UCSD-AML1 (cell line): ENCODE results near the gene FYCO1.
"Not testable (repeated sequence)": the region's sequence is repeated elsewhere in the genome, so short reads cannot be mapped to it uniquely, and the experiment has no call there.

Experiments used
- DNase-seq: peaks from one replicate; lab custom pipeline; 2025; ENCODE audit not compliant: unreplicated experiment; lab: John Stamatoyannopoulos, UW

The FYCO1 gene

GRCh38 chr3:46010519-46011113 lies 15.0 kb upstream of the FYCO1 start:
- no peak for DNase-seq

DNA sequence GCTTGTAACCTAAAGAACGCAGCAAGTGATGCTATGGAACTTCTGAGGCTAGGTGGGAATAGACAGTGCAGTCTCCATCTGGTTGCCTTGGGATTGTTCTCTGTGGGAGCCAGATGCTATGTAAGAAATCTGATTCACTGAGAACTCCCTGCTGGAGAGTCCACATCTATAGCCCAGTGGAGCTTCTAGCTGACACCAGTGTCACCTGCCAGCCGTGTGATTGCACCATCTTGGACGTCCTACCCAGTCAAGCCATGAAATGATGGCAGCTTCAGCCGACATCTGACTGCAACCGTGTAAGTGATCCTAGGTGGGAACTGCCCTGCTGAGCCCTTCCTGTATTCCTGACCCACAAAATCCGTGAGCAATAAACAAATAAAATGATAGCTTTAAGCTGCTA lies 12.4 kb upstream of the FYCO1 start:
- DNase-seq: no peak

- no peak for DNase-seq
Measured at GRCh38 chr3:46007280-46007679, 11.7 kb upstream of the FYCO1 start.

- no peak for DNase-seq
Measured at GRCh38 chr3:46006238-46007032, 10.8 kb upstream of the FYCO1 start.

DNA sequence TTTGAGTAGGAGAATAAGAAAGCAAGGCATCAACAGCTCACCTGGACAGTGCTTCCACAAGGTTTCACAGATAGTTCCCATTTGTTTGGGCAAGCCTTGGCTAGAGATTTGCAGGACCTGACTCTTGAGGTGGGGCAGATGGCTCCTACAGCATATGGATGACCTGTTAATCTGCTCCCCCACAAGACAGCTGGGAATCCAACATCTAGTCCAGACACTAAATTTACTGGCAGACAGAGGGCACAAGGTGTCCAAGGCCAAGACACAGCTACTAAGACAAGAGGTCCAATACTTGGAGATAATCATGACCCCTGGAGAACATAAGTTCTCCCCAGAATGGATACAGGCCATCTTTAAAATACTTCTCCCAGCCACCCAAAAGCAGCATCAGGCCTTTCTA lies 8.1 kb upstream of the FYCO1 start:
- DNase-seq: not testable (repeated sequence)

DNA sequence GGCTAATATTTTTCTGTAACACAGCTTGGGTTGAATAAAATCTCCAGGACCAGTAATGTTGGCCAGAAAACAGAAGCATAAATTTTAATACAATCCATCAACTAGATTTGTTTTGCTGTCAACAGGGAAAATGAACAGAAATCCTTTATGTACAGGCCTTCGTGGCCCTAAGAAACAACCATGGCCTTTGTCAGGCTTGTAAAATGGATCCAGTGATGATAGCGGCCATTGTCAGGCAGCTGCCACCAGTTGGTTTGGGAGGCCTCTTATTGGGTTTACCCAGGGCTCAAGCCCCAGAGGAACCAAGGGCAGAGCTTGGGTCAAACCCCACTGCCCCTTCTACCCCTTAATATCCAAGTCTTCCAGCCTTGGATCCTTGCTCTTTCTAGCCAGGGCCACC lies 5.6 kb upstream of the FYCO1 start:
- no peak for DNase-seq

DNA sequence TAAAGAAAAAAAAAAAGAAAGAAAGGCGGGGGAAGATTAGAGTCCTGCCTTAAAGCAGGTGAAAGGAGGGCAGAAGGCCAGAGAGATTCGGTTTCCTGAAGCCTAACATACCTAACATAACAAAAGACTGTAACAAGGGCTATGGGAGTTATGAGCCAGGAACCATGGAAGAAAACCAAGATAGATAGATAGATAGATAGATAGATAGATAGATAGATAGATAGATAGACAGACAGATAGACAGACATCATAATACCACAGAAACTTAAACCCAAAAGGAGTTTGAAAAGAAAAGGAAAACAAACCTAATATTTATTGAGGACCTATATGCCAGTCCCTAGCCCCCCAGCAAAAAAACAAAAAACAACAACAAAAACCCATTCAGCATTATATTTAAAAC lies 2.3 kb upstream of the FYCO1 start:
- DNase-seq: no peak

DNA sequence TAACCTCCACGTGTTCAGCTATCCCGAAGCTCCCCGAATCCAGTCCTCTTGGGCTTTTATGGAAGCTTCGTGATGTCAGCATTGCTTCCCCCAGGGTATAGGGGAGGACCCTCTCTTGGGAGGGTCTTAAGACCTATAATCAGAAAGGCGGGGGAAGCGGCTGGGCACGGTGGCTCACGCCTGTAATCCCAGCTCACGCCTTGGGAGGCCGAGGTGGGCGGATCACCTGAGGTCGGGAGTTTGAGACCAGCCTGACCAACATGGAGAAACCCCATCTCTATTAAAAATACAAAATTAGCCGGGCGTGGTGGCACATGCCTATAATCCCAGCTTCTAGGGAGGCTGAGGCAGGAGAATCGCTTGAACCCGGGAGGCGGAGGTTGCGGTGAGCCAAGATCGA lies 1.9 kb upstream of the FYCO1 start:
- DNase-seq: not testable (repeated sequence)

DNA sequence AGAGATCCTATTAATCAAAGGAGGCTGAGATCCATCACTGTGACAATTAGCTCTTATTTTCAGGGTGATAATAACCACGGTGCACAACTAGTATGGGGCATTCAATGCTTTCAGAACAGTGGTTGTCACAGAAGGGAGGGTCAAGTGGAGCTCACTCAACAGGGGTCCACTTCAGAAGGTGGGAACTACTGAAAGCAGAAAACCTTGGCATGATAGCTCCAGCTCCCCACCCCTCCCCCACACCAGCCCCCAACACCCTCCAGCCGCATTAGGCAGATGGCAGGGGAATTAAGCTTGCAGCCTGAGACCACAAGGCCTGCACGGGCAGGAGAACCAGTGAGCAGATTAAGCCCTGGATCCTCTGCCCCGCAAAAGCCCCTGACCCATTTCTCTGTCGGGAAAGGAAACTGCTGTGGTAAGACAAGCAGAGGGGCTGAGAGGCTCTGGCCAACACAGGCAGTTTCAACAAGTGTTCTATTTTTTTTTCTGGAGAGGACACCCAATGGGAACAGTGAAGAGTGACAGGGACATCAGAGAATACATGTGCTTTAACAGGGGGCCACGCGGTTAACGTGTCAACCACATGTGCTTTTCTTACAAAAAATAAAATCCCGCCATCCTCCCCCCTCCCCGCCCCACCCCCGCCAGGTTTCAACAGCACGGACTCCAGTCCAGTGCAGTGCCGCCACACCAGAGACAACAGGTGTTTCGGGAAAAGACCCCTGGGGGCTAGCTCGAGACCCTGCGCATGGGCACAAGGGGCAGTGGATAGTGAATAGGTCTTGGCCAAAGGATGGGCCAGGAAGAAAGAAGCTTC lies 997 bp downstream of the FYCO1 start:
- peak; percentile 33 for DNase-seq

DNA sequence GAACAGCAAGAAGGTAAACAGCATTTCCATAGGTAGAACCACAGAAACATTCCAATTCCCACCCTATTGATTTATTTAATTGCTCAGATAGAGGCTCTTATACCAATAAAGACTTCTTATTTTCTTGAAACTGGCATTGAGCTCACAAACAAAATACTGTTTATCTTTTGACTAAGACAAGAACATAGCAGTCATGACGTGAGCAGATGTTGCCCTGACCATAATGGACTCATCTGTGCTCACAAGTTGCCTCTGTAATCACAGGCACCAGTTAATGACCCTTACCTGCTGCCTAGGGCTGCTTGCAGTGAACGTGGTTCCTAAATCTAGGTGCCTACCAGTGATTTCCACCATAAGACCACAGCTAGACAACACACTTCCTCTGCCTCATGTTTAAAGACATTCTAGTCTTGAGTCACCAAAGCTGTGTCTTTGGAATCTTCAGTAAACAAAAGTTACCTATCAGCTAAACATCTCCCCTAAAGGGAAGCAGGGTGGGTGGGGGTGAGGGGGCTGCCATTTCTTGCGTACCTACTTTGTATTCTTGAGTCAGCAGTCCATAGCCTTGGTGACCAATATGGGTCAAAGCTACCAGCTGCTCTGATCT lies 2.1 kb downstream of the FYCO1 start:
- DNase-seq: no peak

- DNase-seq: peak; percentile 59
Measured at GRCh38 chr3:45992821-45993221, 2.8 kb downstream of the FYCO1 start.

GRCh38 chr3:45992133-45992729 lies 3.4 kb downstream of the FYCO1 start:
- no peak for DNase-seq

GRCh38 chr3:45991341-45991740 lies 4.3 kb downstream of the FYCO1 start:
- peak; percentile 41 for DNase-seq

DNA sequence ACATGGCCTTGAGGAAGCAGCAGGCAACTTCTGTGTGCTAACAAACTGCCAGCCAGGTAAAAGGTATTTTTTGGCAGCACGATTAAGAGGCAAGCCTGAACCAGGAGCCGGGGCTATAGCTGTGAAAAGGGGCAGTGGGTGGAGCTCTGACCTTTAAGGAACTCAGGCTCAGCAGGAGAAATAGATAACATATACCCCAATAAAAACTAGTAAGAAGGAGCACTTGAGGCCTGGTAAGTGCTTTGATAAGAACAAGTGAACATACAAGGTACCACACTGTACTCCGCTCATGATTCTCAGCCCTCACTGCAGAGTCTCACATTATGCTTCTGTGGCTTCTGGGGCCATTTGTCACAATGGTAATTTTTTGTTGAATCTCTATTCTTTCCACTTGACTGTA lies 5.4 kb downstream of the FYCO1 start:
- DNase-seq: no peak

- no peak for DNase-seq
Measured at GRCh38 chr3:45988804-45989203, 6.8 kb downstream of the FYCO1 start.

DNA sequence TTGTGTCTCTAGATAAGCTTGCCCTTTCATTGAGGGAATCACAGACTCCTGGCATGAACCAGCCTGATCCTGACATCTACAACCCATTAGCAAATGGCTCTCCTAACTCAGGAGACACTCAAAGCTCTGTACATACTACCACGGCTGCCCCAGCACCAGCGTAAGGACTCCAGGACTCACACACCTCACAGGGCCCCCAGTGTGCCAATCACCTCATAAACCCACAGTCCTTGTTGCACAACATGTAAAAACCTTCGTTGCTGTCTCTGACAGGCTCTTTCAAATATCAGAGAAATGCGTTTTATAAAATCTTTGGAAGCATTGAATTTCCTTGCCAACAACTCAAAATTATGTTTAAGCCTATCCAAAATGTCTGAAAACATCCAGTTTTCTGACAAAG lies 7.3 kb downstream of the FYCO1 start:
- DNase-seq: no peak

DNA sequence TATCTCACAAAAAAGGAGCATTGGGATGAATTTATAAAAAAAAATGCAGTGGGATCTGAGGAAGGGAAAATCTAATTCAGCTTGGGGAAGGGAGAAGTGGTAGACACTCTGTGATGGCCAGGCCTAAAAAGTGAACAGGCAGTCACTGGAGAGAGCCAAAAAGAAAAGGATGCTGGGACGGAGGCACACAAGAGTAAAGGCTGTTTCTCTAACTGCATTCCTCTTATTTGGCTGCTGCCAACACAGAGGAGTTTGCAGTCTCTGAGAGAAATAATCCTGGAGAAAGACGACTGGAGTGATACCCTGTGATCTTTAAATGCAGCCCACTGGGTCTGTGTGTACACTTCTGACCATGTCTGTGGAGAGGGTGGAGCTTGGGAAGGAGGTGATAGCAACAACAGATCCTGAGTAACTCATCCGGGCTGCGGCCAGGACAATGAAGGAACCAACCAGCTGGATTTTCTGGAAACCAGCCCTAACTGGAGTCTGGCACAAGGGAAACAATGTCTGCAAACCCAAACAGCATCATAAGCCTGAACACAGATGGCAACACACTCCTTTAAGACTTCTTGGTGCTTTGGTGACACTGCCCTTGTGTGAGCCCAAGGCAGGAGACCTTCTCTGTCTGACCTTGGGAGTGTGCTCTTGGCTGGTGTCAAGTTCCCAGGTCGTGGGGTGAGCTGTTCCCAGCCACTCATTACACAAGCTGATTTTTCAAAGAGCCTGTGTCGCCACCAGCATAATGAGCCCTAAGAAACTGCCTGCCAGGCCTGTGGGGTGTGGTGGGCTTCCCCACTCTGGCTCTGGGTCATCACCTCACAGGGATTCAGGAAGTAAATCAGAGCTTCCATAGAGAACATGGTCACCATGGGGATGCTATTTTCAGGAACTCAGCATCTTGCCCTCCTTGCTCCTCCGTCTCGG lies 8.0 kb downstream of the FYCO1 start:
- DNase-seq: no peak

DNA sequence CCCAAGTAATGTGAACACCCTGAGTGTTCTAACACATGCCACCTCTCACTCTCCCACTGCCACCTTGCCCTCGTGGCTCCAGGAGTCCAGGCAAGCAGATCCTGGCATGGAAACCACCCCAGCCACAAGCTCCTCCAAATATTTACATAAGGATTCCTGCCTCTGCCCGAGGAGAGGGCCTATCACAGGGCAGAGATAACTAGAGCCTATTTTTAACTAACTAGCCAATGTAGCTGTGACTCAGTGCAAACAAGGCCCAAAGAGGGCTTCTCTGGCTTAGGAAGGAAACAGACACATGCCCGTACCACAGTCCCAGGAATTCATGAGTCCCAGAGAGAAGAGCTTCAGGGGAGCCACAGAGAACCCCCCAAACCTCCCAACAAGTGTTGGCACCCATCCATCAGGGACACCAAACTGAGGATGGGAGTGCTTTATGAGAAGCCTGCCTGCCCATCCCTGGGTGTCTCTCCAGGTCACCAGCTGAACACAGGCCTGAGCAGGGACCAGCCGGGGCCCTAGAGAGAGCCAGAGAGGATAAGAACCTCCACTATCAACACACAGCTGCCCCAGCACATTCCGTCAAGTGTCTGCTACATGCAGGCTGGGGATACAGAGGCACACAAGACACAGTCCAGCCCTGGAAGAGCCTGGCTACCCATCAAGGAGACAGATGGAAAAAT lies 9.2 kb downstream of the FYCO1 start:
- DNase-seq: peak; percentile 46

- no peak for DNase-seq
Measured at GRCh38 chr3:45985532-45986302, 9.9 kb downstream of the FYCO1 start.
